ENCODE data around the gene ZFP57. TPM values are rescaled to one million over a fixed set of nuclear protein-coding genes. Genes with fewer than 3 reads are reported as not detected.

Gene ZFP57
- total RNA-seq, 2 experiments from 2014 or later, result not detected

GRCh38 chr6:29631860-29632731 is 48.9 kb downstream of the ZFP57 start:
- Histone ChIP-seq H3K27ac (ENCODE audit: low read depth, low read length, poor library complexity, severe bottlenecking) (no peak overlapping the region), H3K36me3 (ENCODE audit: insufficient read depth, low read length) (no peaks in the 10 kb centered on the region), H3K4me3 (ENCODE audit: low read depth, low read length, poor library complexity, severe bottlenecking) (peak overlapping the region; percentile 77), H3K9me3 (ENCODE audit: low read length) (no peaks in the 10 kb centered on the region), H3K4me2 (ENCODE audit: low read length) (peak overlapping the region; percentile 90), H3K79me2 (ENCODE audit: insufficient read depth, low read depth, low read length) (no peaks in the 10 kb centered on the region), H3K4me1 (ENCODE audit: insufficient read depth, low read length, poor library complexity, severe bottlenecking) (peaks cover 38% of the 10 kb centered on the region), H4K20me1 (ENCODE audit: insufficient read depth, low read length) (no peaks in the 10 kb centered on the region; the same call in 1 of the 2 replicates), H3K9me2 (ENCODE audit: insufficient read depth, low read length) (no peaks in the 10 kb centered on the region), H2AFZ (ENCODE audit: low read length) (peak overlapping the region; percentile 42; the same call in 1 of the 2 replicates)
- ChIA-PET POLR2A (interaction anchor here (0.7 kb wide), 1 partner anchor 17 kb away, joined by 6 read pairs; no protein-coding TSS in a partner anchor), CTCF (ENCODE audit: unreplicated experiment) (interaction anchor here (0.6 to 2.1 kb wide), 2 partner anchors 18 to 32 kb away, joined by 3 to 8 read pairs; no protein-coding TSS in a partner anchor)
- no TSS peak for BruUV-seq (replicated peaks)
- intact Hi-C loops (cut with micrococcal nuclease; ENCODE audit: unreplicated experiment), result no loop called here
- TF ChIP-seq CTCF (conservative IDR thresholded peaks at IDR 0.05; ENCODE audit: low read length), result no peak
- no peak for TF ChIP-seq EZH2phosphoT487 (IDR thresholded peaks at IDR 0.05; ENCODE audit: borderline replicate concordance, low read depth, low read length)
- peak; percentile 63 for DNase-seq (ENCODE audit: low spot score)

- no peak overlapping the region for H2AFZ ChIP-seq (ENCODE audit: low read length)
- peaks cover 38% of the 10 kb centered on the region for H3K4me1 ChIP-seq (ENCODE audit: insufficient read depth, low read length, poor library complexity, severe bottlenecking)
- TF ChIP-seq EZH2phosphoT487 (IDR thresholded peaks at IDR 0.05; ENCODE audit: borderline replicate concordance, low read depth, low read length) (no peak), CTCF (conservative IDR thresholded peaks at IDR 0.05; ENCODE audit: low read length) (no peak)
- H3K9me3 ChIP-seq (ENCODE audit: low read length), result no peaks in the 10 kb centered on the region
- BruUV-seq (replicated peaks), result no TSS peak
- H4K20me1 ChIP-seq (ENCODE audit: insufficient read depth, low read length), result no peaks in the 10 kb centered on the region; the same call in 1 of the 2 replicates
- no peak overlapping the region for H3K4me3 ChIP-seq (ENCODE audit: low read depth, low read length, poor library complexity, severe bottlenecking)
- H3K27ac ChIP-seq (ENCODE audit: low read depth, low read length, poor library complexity, severe bottlenecking), result no peak overlapping the region
- CTCF ChIA-PET (ENCODE audit: unreplicated experiment), result interaction anchor here (0.5 kb wide), 1 partner anchor 335 kb away, joined by 9 read pairs; no protein-coding TSS in a partner anchor
- H3K9me2 ChIP-seq (ENCODE audit: insufficient read depth, low read length), result no peaks in the 10 kb centered on the region
- no peak for DNase-seq (ENCODE audit: low spot score)
- intact Hi-C loops (cut with micrococcal nuclease; ENCODE audit: unreplicated experiment), result no loop called here
- POLR2A ChIA-PET, result no interaction called here
- H3K4me2 ChIP-seq (ENCODE audit: low read length), result peak overlapping the region; percentile 90
- H3K36me3 ChIP-seq (ENCODE audit: insufficient read depth, low read length), result no peaks in the 10 kb centered on the region
- no peaks in the 10 kb centered on the region for H3K79me2 ChIP-seq (ENCODE audit: insufficient read depth, low read depth, low read length)
Observed at GRCh38 chr6:29631209-29631810, 49.6 kb downstream of the ZFP57 start.

Data from OCI-LY7 (cell line).